SK-N-SH treated with all-trans-retinoic acid at 6 μM for 48 hours (cell line): ENCODE data around the gene TUBGCP5.
"Not testable (repeated sequence)": the region's sequence is repeated elsewhere in the genome, so short reads cannot be mapped to it uniquely, and the experiment has no call there.

ENCODE experiments used
- ATAC-seq: fragments of 200-7000 bp; cut with Tn5 transposase; 3 replicates; pipeline ENCODE4 v1.9.1; 2020; ENCODE audit warnings: mild to moderate bottlenecking, moderate library complexity
- ARNTL ChIP-seq: fragments of 450-650 bp; formaldehyde crosslinking; IDR thresholded peaks from 2 replicates; pipeline ENCODE4 v1.5.0; 2020; ENCODE audit warnings: low read depth, mild to moderate bottlenecking, moderate library complexity, borderline replicate concordance
- BACH2 ChIP-seq: fragments of 250-450 bp; sonication (Bioruptor Pico); IDR thresholded peaks from 2 replicates; pipeline ENCODE4 v1.9.0; 2021; ENCODE audit warnings: mild to moderate bottlenecking, borderline replicate concordance
- CREB5 ChIP-seq: fragments of 250-450 bp; sonication (Bioruptor Pico); IDR thresholded peaks from 2 replicates; pipeline ENCODE4 v1.5.1; 2020; ENCODE audit warnings: low read depth, mild to moderate bottlenecking, moderate library complexity
- CSDC2 ChIP-seq: fragments of 250-450 bp; sonication (Bioruptor Pico); IDR thresholded peaks from 2 replicates; pipeline ENCODE4 v1.5.0; 2020; ENCODE audit warnings: mild to moderate bottlenecking, moderate library complexity
- CSRNP3 ChIP-seq: fragments of 250-450 bp; sonication (Bioruptor Pico); IDR thresholded peaks from 2 replicates; pipeline ENCODE4 v1.5.1; 2021; ENCODE audit warnings: mild to moderate bottlenecking, moderate library complexity
- ESRRG ChIP-seq: fragments of 250-450 bp; sonication (Bioruptor Pico); IDR thresholded peaks from 2 replicates; pipeline ENCODE4 v1.6.1; 2021; ENCODE audit warnings: mild to moderate bottlenecking
- GLIS3 ChIP-seq: fragments of 250-450 bp; sonication (Bioruptor Pico); IDR thresholded peaks from 2 replicates; pipeline ENCODE4 v1.5.0; 2020; ENCODE audit warnings: mild to moderate bottlenecking, moderate library complexity
- OSR1 ChIP-seq: fragments of 250-450 bp; sonication (Bioruptor Pico); IDR thresholded peaks from 2 replicates; pipeline ENCODE4 v1.8.0; 2022; ENCODE audit warnings: moderate library complexity, mild to moderate bottlenecking, inconsistent platforms
- PATZ1 ChIP-seq: fragments of 250-450 bp; sonication (Bioruptor Pico); IDR thresholded peaks from 2 replicates; pipeline ENCODE4 v1.8.0; 2020; ENCODE audit warnings: mild to moderate bottlenecking, moderate library complexity, borderline replicate concordance
- POU6F1 ChIP-seq: fragments of 250-450 bp; sonication (Bioruptor Pico); IDR thresholded peaks from 2 replicates; pipeline ENCODE4 v1.8.0; 2021; ENCODE audit warnings: low read depth, mild to moderate bottlenecking, moderate library complexity, borderline replicate concordance
- PPARA ChIP-seq: fragments of 250-450 bp; sonication (Bioruptor Pico); IDR thresholded peaks from 2 replicates; pipeline ENCODE4 v1.5.0; 2020; ENCODE audit warnings: mild to moderate bottlenecking, borderline replicate concordance
- RARB ChIP-seq: fragments of 250-450 bp; sonication (Bioruptor Pico); IDR thresholded peaks from 2 replicates; pipeline ENCODE4 v1.8.0; 2021; ENCODE audit warnings: mild to moderate bottlenecking, moderate library complexity
- SNAI2 ChIP-seq: fragments of 250-450 bp; sonication (Bioruptor Pico); IDR thresholded peaks from 2 replicates; pipeline ENCODE4 v1.5.0; 2020; ENCODE audit warnings: mild to moderate bottlenecking, moderate library complexity
- TCF4 ChIP-seq: fragments of 250-450 bp; sonication (Bioruptor Pico); IDR thresholded peaks from 2 replicates; pipeline ENCODE4 v1.8.0; 2021; ENCODE audit warnings: mild to moderate bottlenecking, moderate library complexity, borderline replicate concordance
- TOX ChIP-seq: fragments of 250-450 bp; sonication (Bioruptor Pico); IDR thresholded peaks from 2 replicates; pipeline ENCODE4 v1.8.0; 2021; ENCODE audit warnings: mild to moderate bottlenecking, moderate library complexity, borderline replicate concordance
- TSHZ2 ChIP-seq: fragments of 250-450 bp; sonication (Bioruptor Pico); IDR thresholded peaks from 2 replicates; pipeline ENCODE4 v1.5.0; 2020; ENCODE audit warnings: mild to moderate bottlenecking, moderate library complexity
- ZFP3 ChIP-seq: fragments of 250-450 bp; sonication (Bioruptor Pico); IDR thresholded peaks from 2 replicates; pipeline ENCODE4 v1.5.0; 2020; ENCODE audit warnings: mild to moderate bottlenecking, moderate library complexity
- ZFP30 ChIP-seq: fragments of 450-650 bp; formaldehyde crosslinking; IDR thresholded peaks from 2 replicates; pipeline ENCODE4 v1.5.0; 2022; ENCODE audit warnings: mild to moderate bottlenecking, moderate library complexity
- ZNF70 ChIP-seq: fragments of 450-650 bp; formaldehyde crosslinking; IDR thresholded peaks from 2 replicates; pipeline ENCODE4 v1.5.0; 2020; ENCODE audit warnings: mild to moderate bottlenecking, moderate library complexity
- ZNF8 ChIP-seq: fragments of 450-650 bp; formaldehyde crosslinking; IDR thresholded peaks from 2 replicates; pipeline ENCODE4 v1.5.0; 2020; ENCODE audit warnings: mild to moderate bottlenecking, moderate library complexity

TUBGCP5 gene

GRCh38 chr15:22989576-22990477, 49.5 kb downstream of the TUBGCP5 start (continued):
- TF ChIP-seq RARB (CRISPR knock-in tag) (no peak), SNAI2 (no peak)

- TF ChIP-seq PATZ1 (no peak), TSHZ2 (no peak), ZNF8 (no peak), CSDC2 (CRISPR knock-in tag) (no peak), ZFP3 (no peak), TCF4 (CRISPR knock-in tag) (no peak), CREB5 (no peak), GLIS3 (CRISPR knock-in tag) (no peak), ZFP30 (CRISPR knock-in tag) (no peak), ESRRG (CRISPR knock-in tag) (no peak), POU6F1 (CRISPR knock-in tag) (no peak), ZNF70 (no peak), SNAI2 (no peak), PPARA (CRISPR knock-in tag) (no peak), CSRNP3 (CRISPR knock-in tag) (no peak), ARNTL (CRISPR knock-in tag) (no peak), OSR1 (CRISPR knock-in tag) (no peak), TOX (no peak), BACH2 (no peak)
- TF ChIP-seq, all 23 proteins: peak for 0
- no peak for ATAC-seq
Measured at GRCh38 chr15:22988811-22989210, 50.6 kb downstream of the TUBGCP5 start.

- not testable (repeated sequence) for ATAC-seq
Measured at GRCh38 chr15:22981931-22982330, 57.4 kb downstream of the TUBGCP5 start.
